Hematopoietic multipotent progenitor cell treated with erythropoietin and hydrocortisone succinate and interleukin-3 and kit ligand, for 8 days (in vitro differentiated cells): ENCODE measurements around the gene COL13A1.

ENCODE experiments used
- DNase-seq: peaks from one replicate; pipeline ENCODE4 v3.0.0-alpha.2; 2015

COL13A1 gene

GRCh38 chr10:69869291-69869961 lies 67.7 kb downstream of the COL13A1 start:
- no peak for DNase-seq

- no peak for DNase-seq
Measured at GRCh38 chr10:69870591-69870990, 68.9 kb downstream of the COL13A1 start.

- no peak for DNase-seq
Measured at GRCh38 chr10:69871074-69871473, 69.4 kb downstream of the COL13A1 start.

GRCh38 chr10:69872323-69872722 lies 70.6 kb downstream of the COL13A1 start:
- no peak for DNase-seq

GRCh38 chr10:69873135-69873639 lies 71.5 kb downstream of the COL13A1 start:
- DNase-seq = no peak

- no peak for DNase-seq
Measured at GRCh38 chr10:69874449-69874848, 72.7 kb downstream of the COL13A1 start.

- no peak for DNase-seq
Measured at GRCh38 chr10:69875856-69876255, 74.2 kb downstream of the COL13A1 start.

- DNase-seq = no peak
Measured at GRCh38 chr10:69876286-69876685, 74.6 kb downstream of the COL13A1 start.

- no peak for DNase-seq
Measured at GRCh38 chr10:69876931-69877330, 75.2 kb downstream of the COL13A1 start.

GRCh38 chr10:69878038-69878437 lies 76.3 kb downstream of the COL13A1 start:
- no peak for DNase-seq

GRCh38 chr10:69878951-69879350 lies 77.2 kb downstream of the COL13A1 start:
- no peak for DNase-seq

GRCh38 chr10:69879634-69880257 lies 78.0 kb downstream of the COL13A1 start:
- no peak for DNase-seq

GRCh38 chr10:69880301-69881081 lies 78.8 kb downstream of the COL13A1 start:
- DNase-seq = no peak

GRCh38 chr10:69881202-69881601 lies 79.5 kb downstream of the COL13A1 start:
- DNase-seq = no peak

GRCh38 chr10:69883310-69884023 lies 81.8 kb downstream of the COL13A1 start:
- DNase-seq = peak; percentile 1

- no peak for DNase-seq
Measured at GRCh38 chr10:69884024-69884367, 82.3 kb downstream of the COL13A1 start.

- no peak for DNase-seq
Measured at GRCh38 chr10:69884686-69885085, 83.0 kb downstream of the COL13A1 start.

GRCh38 chr10:69885379-69886013 lies 83.8 kb downstream of the COL13A1 start:
- no peak for DNase-seq

GRCh38 chr10:69888882-69889584 lies 87.3 kb downstream of the COL13A1 start:
- DNase-seq = no peak

- no peak for DNase-seq
Measured at GRCh38 chr10:69890065-69890847, 88.5 kb downstream of the COL13A1 start.

GRCh38 chr10:69891057-69891617 lies 89.4 kb downstream of the COL13A1 start:
- DNase-seq = no peak
